Activated T-helper 17 cell treated with anti-CD3 and anti-CD28 coated beads, Interleukin-2, amount 50 U/mL, for 72 hours (primary cell): ENCODE data around the gene MFAP2. TPM values are rescaled to one million over a fixed set of nuclear protein-coding genes. Genes with fewer than 3 reads are reported as not detected.

Source experiments
- ATAC-seq: fragments of 150-1000 bp; cut with Tn5 transposase; replicated peaks from 2 replicates; pipeline ENCODE4 v1.10.0; 2021; ENCODE audit warnings: mild to moderate bottlenecking, moderate library complexity
- H3K27ac Mint-ChIP-seq: one replicate; pipeline ENCODE4 v1.8.0; 2022; ENCODE audit warnings: mixed read lengths
- H3K27me3 Mint-ChIP-seq: one replicate; pipeline ENCODE4 v1.8.0; 2022; ENCODE audit warnings: mixed read lengths
- H3K36me3 Mint-ChIP-seq: one replicate; pipeline ENCODE4 v1.8.0; 2022; ENCODE audit warnings: low read depth, mild to moderate bottlenecking, mixed read lengths
- H3K4me1 Mint-ChIP-seq: one replicate; pipeline ENCODE4 v1.8.0; 2022; ENCODE audit warnings: mixed read lengths
- H3K4me3 Mint-ChIP-seq: one replicate; pipeline ENCODE4 v1.8.0; 2022; ENCODE audit warnings: mild to moderate bottlenecking, mixed read lengths
- H3K9me3 Mint-ChIP-seq: one replicate; pipeline ENCODE4 v1.8.0; 2022; ENCODE audit warnings: mixed read lengths
- total RNA-seq, 2 donors: library from RNA; stranded (reverse); gene quantifications; one replicate each; pipeline ENCODE4 v1.2.3, GENCODE V29; 2022

The MFAP2 gene
- total RNA-seq, 2 donors from 2014 or later, result not detected

DNA sequence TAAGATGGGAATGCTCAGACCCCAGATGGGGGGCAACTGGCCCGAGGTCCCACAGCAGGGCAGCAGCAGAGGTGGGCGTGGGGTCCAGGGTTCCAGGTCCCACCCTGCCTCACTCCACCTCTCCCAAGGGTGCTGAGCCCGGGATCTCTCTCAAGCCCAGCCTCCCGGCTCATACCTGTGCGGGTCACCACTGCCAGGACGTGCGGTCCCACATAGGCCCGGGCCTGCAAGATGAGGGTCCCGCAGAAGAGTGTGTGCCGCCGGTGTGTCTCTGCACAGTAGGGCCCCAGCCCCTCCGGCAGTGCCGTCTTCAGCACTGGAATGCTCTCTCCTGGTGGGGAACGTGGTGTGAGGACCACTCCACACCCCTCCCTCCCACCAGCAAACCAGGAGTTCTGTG lies 16.4 kb upstream of the MFAP2 start:
- no peaks in the 10 kb centered on the region for H3K9me3 Mint-ChIP-seq
- no peak overlapping the region for H3K4me3 Mint-ChIP-seq
- no peaks in the 10 kb centered on the region for H3K4me1 Mint-ChIP-seq
- no peak for ATAC-seq
- peaks cover 54% of the 10 kb centered on the region for H3K36me3 Mint-ChIP-seq
- no peaks in the 10 kb centered on the region for H3K27me3 Mint-ChIP-seq
- H3K27ac Mint-ChIP-seq, result no peak overlapping the region

DNA sequence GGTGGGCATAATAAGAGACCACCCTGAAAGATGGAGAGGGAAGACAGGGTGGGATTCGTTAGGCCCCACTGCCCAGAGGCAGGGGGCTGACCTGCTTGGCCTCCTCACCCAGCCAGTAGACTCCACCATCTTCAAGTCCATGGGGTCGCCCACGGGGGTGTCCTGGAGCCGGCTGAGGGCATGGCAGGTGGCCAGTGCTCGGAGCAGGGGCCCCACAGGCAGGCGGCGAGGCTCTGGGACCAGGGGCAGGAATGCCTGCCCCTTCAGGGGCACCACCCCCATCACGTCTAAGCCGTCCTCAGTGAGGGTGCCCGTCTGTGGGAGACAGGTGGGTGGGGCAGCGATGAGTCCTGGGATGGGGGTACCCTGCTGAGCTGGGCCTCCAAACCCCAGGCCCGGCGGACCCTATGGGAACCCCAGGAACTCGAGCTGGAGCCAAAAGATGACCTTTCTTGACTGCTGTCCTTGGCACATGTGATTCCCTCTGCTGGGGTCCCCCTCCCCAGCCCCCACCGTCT lies 13.2 kb upstream of the MFAP2 start:
- H3K27ac Mint-ChIP-seq, result no peak overlapping the region
- H3K27me3 Mint-ChIP-seq, result no peaks in the 10 kb centered on the region
- ATAC-seq, result no peak
- no peaks in the 10 kb centered on the region for H3K9me3 Mint-ChIP-seq
- peaks cover 42% of the 10 kb centered on the region for H3K36me3 Mint-ChIP-seq
- H3K4me1 Mint-ChIP-seq, result no peaks in the 10 kb centered on the region
- no peak overlapping the region for H3K4me3 Mint-ChIP-seq

- no peaks in the 10 kb centered on the region for H3K4me1 Mint-ChIP-seq
- H3K27me3 Mint-ChIP-seq, result no peaks in the 10 kb centered on the region
- H3K36me3 Mint-ChIP-seq, result peaks cover 34% of the 10 kb centered on the region
- H3K9me3 Mint-ChIP-seq, result no peaks in the 10 kb centered on the region
- H3K27ac Mint-ChIP-seq, result no peak overlapping the region
- ATAC-seq, result no peak
- H3K4me3 Mint-ChIP-seq, result no peak overlapping the region
Observed at GRCh38 chr1:16992675-16993074, 12.3 kb upstream of the MFAP2 start.

DNA sequence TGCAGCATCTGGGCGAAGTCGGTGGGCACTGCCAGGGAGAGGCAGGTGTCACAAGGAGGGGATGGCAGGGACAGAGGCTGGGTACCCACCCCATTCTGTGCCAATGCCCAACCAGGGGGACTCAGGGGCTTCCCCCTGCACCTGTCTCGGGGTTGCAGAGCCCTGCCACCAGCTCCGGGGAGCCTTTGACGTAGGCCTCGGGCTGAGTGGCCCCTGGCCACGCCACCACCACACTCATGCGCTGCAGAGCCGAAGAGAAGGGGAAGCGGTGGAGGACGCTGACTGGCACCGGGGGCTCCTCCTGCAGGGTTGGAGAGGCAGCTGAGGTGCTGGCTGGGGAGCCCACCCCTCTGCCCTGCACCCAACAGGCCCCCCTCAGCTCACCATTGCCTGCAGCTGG lies 11.7 kb upstream of the MFAP2 start:
- no peak for ATAC-seq
- Mint-ChIP-seq H3K4me3 (no peak overlapping the region), H3K36me3 (peaks cover 34% of the 10 kb centered on the region), H3K4me1 (no peaks in the 10 kb centered on the region), H3K9me3 (no peaks in the 10 kb centered on the region), H3K27me3 (no peaks in the 10 kb centered on the region), H3K27ac (no peak overlapping the region)

- Mint-ChIP-seq H3K4me3 (no peak overlapping the region), H3K36me3 (peaks cover 34% of the 10 kb centered on the region), H3K27me3 (no peaks in the 10 kb centered on the region), H3K27ac (no peak overlapping the region), H3K9me3 (no peaks in the 10 kb centered on the region), H3K4me1 (no peaks in the 10 kb centered on the region)
- no peak for ATAC-seq
Observed at GRCh38 chr1:16991571-16991970, 11.2 kb upstream of the MFAP2 start.

DNA sequence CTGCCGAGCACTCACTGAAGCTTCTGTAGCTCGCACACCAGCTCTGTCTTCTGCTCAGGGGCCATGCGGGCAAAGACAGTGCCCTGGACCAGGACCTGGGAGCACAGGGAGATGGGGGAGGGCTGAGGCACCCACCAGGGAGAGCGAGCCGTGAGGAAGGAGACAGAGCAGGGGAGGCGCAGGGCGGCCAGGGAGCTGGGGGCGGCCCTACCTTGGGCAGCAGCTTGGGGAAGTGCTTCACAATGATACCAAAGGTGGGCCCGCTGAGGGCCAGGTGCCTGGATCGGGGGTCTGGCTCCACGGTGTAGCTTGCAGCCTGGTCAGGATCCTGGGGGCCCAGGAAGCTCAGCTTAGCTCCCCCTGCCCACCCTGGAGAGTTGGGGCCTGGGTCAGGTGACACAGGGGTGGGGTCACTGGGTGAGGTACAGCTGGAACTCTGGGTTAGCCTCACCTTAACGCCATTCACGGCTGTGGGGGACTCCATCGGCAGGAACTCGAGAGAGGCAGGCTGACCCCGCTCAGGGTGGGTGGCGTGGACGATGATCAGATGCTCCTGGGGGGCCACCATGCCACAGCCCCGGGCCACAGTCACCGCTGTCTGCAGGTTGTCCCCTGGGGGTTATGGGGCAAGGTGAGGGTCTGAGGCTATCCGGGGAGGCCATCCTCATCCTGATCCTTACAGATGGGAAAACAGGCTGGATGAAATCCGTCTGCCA lies 9.4 kb upstream of the MFAP2 start:
- ATAC-seq, result no peak
- Mint-ChIP-seq H3K36me3 (peaks cover 31% of the 10 kb centered on the region), H3K4me3 (no peak overlapping the region), H3K9me3 (no peaks in the 10 kb centered on the region), H3K27ac (no peak overlapping the region), H3K4me1 (no peaks in the 10 kb centered on the region), H3K27me3 (no peaks in the 10 kb centered on the region)

DNA sequence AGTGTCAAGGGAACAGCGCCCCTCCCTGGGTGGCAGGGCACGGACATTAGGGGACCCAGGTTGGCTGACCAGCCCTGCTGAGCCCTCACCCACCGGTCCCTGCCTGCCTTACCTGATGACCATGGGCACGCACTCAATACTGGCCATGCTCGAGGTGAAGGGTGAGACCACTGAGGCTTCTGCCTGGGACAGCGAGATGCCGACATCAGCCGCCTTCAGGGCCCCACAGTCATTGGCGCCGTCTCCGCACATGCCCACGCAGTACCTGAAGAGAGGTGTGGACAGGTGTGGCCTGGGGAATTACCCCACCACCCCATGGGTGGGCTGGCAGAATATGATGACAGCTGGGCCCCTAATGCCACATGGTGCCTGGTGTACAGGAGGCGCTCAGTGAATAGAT lies 7.8 kb upstream of the MFAP2 start:
- no peaks in the 10 kb centered on the region for H3K4me1 Mint-ChIP-seq
- no peaks in the 10 kb centered on the region for H3K9me3 Mint-ChIP-seq
- no peak overlapping the region for H3K27ac Mint-ChIP-seq
- no peak overlapping the region for H3K4me3 Mint-ChIP-seq
- peaks cover 3% of the 10 kb centered on the region for H3K27me3 Mint-ChIP-seq
- ATAC-seq, result no peak
- H3K36me3 Mint-ChIP-seq, result peaks cover 24% of the 10 kb centered on the region

GRCh38 chr1:16986962-16987361 lies 6.5 kb upstream of the MFAP2 start:
- H3K27me3 Mint-ChIP-seq, result peaks cover 6% of the 10 kb centered on the region
- H3K36me3 Mint-ChIP-seq, result peaks cover 24% of the 10 kb centered on the region
- no peak overlapping the region for H3K4me3 Mint-ChIP-seq
- H3K4me1 Mint-ChIP-seq, result no peaks in the 10 kb centered on the region
- H3K9me3 Mint-ChIP-seq, result no peaks in the 10 kb centered on the region
- no peak overlapping the region for H3K27ac Mint-ChIP-seq
- no peak for ATAC-seq

DNA sequence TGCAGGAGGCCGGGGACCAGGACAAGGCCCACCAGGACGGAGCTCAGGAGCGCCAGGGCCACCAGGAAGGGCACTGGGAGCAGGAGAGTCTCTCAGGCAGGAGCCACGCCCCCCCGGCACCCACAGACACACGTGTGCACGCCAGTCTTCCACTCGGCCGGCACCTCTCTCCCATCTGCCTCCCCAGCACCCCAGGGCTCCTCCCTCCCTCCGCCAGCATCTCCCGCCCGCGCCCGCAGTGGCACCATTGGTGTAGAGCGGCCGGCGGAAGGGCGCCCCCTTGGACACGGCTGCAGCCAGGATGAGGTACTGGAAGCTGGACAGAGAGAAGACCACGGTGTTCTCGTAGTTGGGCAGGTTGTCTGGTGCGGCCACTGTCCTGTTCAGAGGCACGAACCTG lies 6.1 kb upstream of the MFAP2 start:
- Mint-ChIP-seq H3K9me3 (no peaks in the 10 kb centered on the region), H3K36me3 (peaks cover 24% of the 10 kb centered on the region), H3K4me1 (no peaks in the 10 kb centered on the region), H3K27me3 (peaks cover 6% of the 10 kb centered on the region), H3K4me3 (no peak overlapping the region), H3K27ac (no peak overlapping the region)
- ATAC-seq, result no peak

DNA sequence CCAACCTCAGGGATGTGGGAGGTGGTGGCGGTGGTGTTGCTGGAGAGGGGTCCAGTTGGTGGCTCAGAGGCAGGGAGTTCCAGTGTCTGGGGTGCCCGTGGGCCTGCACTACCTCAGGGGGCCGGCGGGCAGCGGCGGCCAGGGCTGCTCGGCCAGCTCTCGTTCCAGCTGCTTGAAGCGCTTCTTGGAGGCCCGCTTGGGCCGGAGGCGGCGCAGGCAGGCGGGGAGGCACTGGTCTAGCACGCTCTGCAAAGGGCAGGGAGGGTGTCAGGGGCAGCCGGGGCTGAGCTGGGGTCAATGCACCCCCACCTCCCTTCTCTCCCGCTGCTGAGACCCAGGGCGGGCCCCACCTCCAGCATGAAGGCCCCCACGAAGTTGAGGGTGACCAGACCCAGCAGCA lies 5.7 kb upstream of the MFAP2 start:
- no peak overlapping the region for H3K4me3 Mint-ChIP-seq
- ATAC-seq, result no peak
- H3K4me1 Mint-ChIP-seq, result peaks cover under 1% of the 10 kb centered on the region
- no peaks in the 10 kb centered on the region for H3K9me3 Mint-ChIP-seq
- peaks cover 20% of the 10 kb centered on the region for H3K36me3 Mint-ChIP-seq
- H3K27ac Mint-ChIP-seq, result no peak overlapping the region
- H3K27me3 Mint-ChIP-seq, result peaks cover 10% of the 10 kb centered on the region

DNA sequence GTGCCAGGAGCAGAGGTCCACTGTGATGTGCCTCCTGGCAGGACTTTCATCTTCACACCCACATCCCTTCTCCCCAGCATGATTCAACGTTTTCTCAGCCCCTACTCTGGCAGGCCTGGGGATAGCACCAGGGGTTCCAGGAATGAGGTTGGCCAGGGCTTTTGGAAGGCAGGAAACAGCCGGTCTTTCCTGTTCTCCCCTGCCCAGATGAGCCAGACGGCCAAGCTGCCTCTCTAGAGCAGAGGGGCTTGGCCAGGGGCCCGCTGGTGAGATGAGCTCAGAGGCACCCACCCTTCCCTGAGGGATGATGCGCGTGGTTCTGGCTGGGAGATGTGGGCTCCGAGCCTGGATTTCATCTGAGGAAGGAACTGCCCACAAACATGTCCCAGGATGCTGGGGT lies 4.3 kb upstream of the MFAP2 start:
- Mint-ChIP-seq H3K27me3 (peaks cover 15% of the 10 kb centered on the region), H3K9me3 (no peaks in the 10 kb centered on the region), H3K27ac (no peak overlapping the region), H3K4me1 (peaks cover 6% of the 10 kb centered on the region), H3K36me3 (peaks cover 10% of the 10 kb centered on the region), H3K4me3 (no peak overlapping the region)
- no peak for ATAC-seq

GRCh38 chr1:16983649-16984048 lies 3.2 kb upstream of the MFAP2 start:
- Mint-ChIP-seq H3K4me3 (no peak overlapping the region), H3K9me3 (no peaks in the 10 kb centered on the region), H3K27ac (peak overlapping the region; percentile 55), H3K4me1 (peaks cover 6% of the 10 kb centered on the region), H3K36me3 (peaks cover 10% of the 10 kb centered on the region), H3K27me3 (peaks cover 15% of the 10 kb centered on the region)
- no peak for ATAC-seq

- Mint-ChIP-seq H3K36me3 (peaks cover 10% of the 10 kb centered on the region), H3K4me1 (peaks cover 6% of the 10 kb centered on the region), H3K9me3 (no peaks in the 10 kb centered on the region), H3K27me3 (peaks cover 15% of the 10 kb centered on the region), H3K27ac (peak overlapping the region; percentile 55), H3K4me3 (no peak overlapping the region)
- no peak for ATAC-seq
Observed at GRCh38 chr1:16982902-16983301, 2.5 kb upstream of the MFAP2 start.

GRCh38 chr1:16981269-16981849 lies 939 bp upstream of the MFAP2 start:
- no peak for ATAC-seq
- no peaks in the 10 kb centered on the region for H3K9me3 Mint-ChIP-seq
- peak overlapping the region; percentile 4 for H3K27ac Mint-ChIP-seq
- peaks cover 10% of the 10 kb centered on the region for H3K36me3 Mint-ChIP-seq
- peak overlapping the region; percentile 53 for H3K4me3 Mint-ChIP-seq
- H3K4me1 Mint-ChIP-seq, result peaks cover 6% of the 10 kb centered on the region
- H3K27me3 Mint-ChIP-seq, result peaks cover 15% of the 10 kb centered on the region

DNA sequence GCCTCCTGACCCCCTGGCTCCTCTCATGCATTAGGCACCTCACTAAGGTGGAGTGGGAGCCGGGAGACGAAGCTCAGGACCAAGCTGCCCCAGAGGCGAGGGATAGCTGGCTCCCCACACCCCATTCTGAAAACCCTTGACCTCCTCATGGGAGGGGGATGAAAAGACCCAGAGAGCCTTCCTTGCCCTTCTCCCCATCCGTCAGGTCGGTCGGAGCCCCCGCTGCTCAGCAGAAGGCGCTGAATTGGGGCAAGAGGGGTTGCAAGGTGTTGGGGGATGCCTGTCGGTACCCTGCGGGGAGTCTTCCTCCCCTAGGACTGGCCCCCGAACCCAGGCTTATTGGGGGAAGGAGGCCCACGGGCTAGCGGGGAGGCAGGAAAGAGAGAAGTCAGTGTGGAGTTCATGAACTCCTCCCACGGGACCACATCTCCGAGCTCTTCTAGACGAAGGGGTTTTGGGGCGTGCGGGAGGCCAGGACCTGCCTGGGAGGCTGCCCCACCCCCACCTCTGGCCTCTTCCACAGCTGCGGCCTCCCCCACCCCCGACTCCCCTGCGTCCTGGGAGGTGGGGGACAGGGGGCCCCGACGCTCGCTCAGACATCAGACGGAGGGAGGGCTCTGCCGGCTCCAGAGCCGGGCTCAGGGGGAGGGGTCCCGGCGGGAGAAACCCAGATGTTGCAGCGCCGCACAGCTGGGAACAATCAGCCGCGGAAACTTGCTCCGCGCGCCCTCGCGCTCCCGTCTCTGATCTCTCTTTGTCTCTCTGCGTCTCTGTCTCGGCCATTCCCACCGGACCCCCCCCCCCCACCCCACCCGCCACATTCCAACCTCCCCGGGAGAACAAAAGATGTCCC lies 719 bp downstream of the MFAP2 start:
- Mint-ChIP-seq H3K4me3 (peak overlapping the region; percentile 28), H3K4me1 (peaks cover 6% of the 10 kb centered on the region)

More for the DNA sequence above, 719 bp downstream of the MFAP2 start:
- Mint-ChIP-seq H3K27ac (no peak overlapping the region), H3K27me3 (peaks cover 15% of the 10 kb centered on the region), H3K9me3 (no peaks in the 10 kb centered on the region), H3K36me3 (no peaks in the 10 kb centered on the region)
- ATAC-seq, result no peak
